Type B pancreatic cell (in vitro differentiated cells): ENCODE measurements around the gene FCHO2. TPM values are rescaled to one million over a fixed set of nuclear protein-coding genes. Genes with fewer than 3 reads are reported as not detected.
"Not testable (repeated sequence)": the region's sequence is repeated elsewhere in the genome, so short reads cannot be mapped to it uniquely, and the experiment has no call there.

ENCODE experiments used
- DNase-seq: peaks from one replicate; pipeline ENCODE4 v3.0.0; 2021; ENCODE audit warnings: mixed read lengths; ENCODE audit not compliant: unreplicated experiment; ENCODE audit errors: extremely low spot score
- H3K27ac Mint-ChIP-seq: 2 replicates; pipeline ENCODE4 v1.8.0; 2021; ENCODE audit warnings: mild to moderate bottlenecking, mixed read lengths
- H3K27me3 Mint-ChIP-seq: 2 replicates; pipeline ENCODE4 v1.8.0; 2021; ENCODE audit warnings: mixed read lengths
- H3K36me3 Mint-ChIP-seq: 2 replicates; pipeline ENCODE4 v1.8.0; 2021; ENCODE audit warnings: mixed read lengths
- H3K4me1 Mint-ChIP-seq: one replicate; pipeline ENCODE4 v1.8.0; 2021; ENCODE audit warnings: mixed read lengths; ENCODE audit not compliant: unreplicated experiment
- H3K4me3 Mint-ChIP-seq: 2 replicates; pipeline ENCODE4 v1.8.0; 2021; ENCODE audit warnings: mild to moderate bottlenecking, mixed read lengths
- H3K9me3 Mint-ChIP-seq: 2 replicates; pipeline ENCODE4 v1.8.0; 2021; ENCODE audit warnings: mixed read lengths
- total RNA-seq: library from RNA; stranded (reverse); gene quantifications from 2 replicates; pipeline ENCODE4 v1.2.1, GENCODE V29; 2021; ENCODE audit warnings: low replicate concordance
- TF ChIP-seq, protein P1 (sequence below): fragments of 200-600 bp; sonication (generic); conservative IDR thresholded peaks from 2 replicates; pipeline ENCODE4 v1.5.0; 2021; ENCODE audit warnings: antibody characterized with exemption, mild to moderate bottlenecking

The FCHO2 gene
- total RNA-seq, 1 donor from 2014 or later, result 22.8 TPM

DNA sequence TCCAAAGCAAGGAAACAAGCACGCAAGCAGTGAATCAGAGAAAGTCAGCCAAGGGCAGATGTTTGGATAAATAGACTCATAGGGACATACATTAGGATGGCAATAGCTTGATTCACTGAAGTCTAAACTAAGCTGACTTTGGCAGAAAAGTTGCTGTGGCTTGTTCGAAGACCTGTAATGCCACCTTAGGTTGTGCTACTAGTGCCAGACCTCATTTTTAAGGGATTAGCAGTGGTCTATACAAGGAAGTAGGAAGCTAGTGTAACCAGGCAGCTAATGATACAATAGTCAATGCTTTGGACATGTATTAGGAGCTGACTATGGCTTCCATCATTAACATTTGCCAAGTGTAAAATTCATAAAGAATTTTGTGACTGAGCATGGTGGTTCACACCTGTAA lies 63.1 kb downstream of the FCHO2 start:
- Mint-ChIP-seq H3K4me3 (no peak overlapping the region), H3K4me1 (no peaks in the 10 kb centered on the region), H3K9me3 (no peaks in the 10 kb centered on the region), H3K27ac (no peak overlapping the region), H3K36me3 (peaks cover 21% of the 10 kb centered on the region), H3K27me3 (no peaks in the 10 kb centered on the region)
- TF ChIP-seq, protein P1, sequence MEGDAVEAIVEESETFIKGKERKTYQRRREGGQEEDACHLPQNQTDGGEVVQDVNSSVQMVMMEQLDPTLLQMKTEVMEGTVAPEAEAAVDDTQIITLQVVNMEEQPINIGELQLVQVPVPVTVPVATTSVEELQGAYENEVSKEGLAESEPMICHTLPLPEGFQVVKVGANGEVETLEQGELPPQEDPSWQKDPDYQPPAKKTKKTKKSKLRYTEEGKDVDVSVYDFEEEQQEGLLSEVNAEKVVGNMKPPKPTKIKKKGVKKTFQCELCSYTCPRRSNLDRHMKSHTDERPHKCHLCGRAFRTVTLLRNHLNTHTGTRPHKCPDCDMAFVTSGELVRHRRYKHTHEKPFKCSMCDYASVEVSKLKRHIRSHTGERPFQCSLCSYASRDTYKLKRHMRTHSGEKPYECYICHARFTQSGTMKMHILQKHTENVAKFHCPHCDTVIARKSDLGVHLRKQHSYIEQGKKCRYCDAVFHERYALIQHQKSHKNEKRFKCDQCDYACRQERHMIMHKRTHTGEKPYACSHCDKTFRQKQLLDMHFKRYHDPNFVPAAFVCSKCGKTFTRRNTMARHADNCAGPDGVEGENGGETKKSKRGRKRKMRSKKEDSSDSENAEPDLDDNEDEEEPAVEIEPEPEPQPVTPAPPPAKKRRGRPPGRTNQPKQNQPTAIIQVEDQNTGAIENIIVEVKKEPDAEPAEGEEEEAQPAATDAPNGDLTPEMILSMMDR, result no peak
- no peak for DNase-seq

GRCh38 chr5:73019766-73020165 lies 63.9 kb downstream of the FCHO2 start:
- TF ChIP-seq, protein P1, result no peak
- no peaks in the 10 kb centered on the region for H3K9me3 Mint-ChIP-seq
- H3K4me3 Mint-ChIP-seq, result no peak overlapping the region
- H3K4me1 Mint-ChIP-seq, result no peaks in the 10 kb centered on the region
- no peak for DNase-seq
- H3K27ac Mint-ChIP-seq, result no peak overlapping the region
- H3K27me3 Mint-ChIP-seq, result no peaks in the 10 kb centered on the region
- H3K36me3 Mint-ChIP-seq, result peaks cover 22% of the 10 kb centered on the region

DNA sequence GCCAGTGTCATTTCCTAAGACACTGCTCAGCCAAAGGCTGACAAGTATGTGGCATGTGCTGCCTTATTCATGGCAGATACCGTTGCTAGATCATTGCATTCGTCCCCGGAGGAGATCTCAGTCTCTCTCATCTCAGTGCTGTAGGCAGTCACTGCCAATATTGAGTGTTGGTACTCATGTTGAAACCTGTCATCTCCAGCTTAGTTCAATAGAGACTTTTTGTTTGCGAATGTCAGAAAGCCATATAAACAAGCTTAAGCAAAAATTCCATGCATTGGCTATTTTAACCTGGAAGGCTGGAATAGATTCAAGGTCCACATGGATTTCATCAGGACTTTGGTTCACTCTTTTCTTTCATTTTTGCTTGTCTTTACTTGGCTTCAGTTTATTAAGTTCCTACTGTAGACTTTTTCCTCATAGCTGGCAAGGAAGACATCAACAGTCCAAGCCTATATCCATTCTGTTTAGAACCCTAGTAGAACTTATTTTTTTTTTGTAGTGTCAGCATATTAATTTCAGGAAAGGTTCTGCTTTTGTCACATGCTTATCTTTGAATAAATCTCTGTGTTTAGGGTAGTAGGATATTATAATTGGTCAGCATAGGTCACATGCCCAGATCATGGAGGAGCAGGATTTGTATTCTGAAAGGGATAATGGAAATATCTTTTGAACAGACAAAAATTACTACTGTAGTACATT lies 66.8 kb downstream of the FCHO2 start:
- no peak for DNase-seq
- Mint-ChIP-seq H3K4me1 (no peaks in the 10 kb centered on the region), H3K36me3 (peaks cover 29% of the 10 kb centered on the region), H3K27ac (no peak overlapping the region), H3K9me3 (no peaks in the 10 kb centered on the region), H3K27me3 (no peaks in the 10 kb centered on the region), H3K4me3 (no peak overlapping the region)
- TF ChIP-seq, protein P1, result no peak

DNA sequence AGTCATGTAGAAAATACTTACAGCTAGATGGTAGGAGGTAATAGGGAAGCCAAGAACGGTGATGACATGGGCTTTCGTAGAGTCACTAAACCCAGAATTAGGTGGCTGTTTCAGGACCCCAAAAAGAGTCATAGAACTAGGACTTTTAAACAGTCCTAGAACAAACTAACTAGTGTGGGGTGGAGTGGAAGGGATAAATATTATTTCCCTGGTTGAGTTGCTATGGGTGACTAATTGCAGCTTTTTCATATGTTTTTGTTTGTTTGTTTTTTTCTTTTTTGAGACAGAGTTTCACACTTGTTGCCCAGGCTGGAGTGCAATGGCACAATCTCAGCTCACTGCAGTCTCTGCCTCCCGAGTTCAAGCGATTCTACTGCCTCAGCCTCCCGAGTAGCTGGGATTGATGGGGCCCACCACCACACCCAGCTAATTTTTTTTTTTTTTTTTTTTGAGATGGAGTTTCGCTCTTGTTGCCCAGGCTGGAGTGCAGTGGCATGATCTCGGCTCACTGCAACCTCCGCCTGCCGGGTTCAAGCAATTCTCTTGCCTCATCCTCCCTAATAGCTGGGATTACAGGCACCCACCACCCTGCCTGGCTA lies 69.2 kb downstream of the FCHO2 start:
- H3K4me1 Mint-ChIP-seq, H3K27ac Mint-ChIP-seq, DNase-seq, H3K27me3 Mint-ChIP-seq, H3K4me3 Mint-ChIP-seq, H3K9me3 Mint-ChIP-seq: not testable (repeated sequence)
- peaks cover 28% of the 10 kb centered on the region for H3K36me3 Mint-ChIP-seq

DNA sequence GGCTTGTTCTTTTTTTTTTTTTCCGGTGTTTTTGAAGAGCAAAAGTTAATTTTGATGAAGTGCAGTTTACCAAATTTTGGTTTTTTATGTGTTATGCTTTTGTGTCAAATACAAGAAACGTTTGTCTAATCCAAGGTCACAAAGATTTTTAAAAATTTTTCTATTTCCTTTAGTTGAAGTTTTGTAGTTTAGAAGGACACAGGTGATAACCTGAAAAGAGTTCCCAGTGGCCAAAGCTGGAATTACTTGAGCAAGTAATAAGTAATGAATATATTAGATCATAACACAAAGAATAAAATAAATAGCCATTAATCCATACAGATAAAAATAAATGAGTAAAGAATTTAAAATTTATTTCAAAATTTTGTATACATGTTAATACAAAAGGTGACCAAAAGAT lies 71.5 kb downstream of the FCHO2 start:
- H3K4me1 Mint-ChIP-seq, result peaks cover 14% of the 10 kb centered on the region
- H3K27me3 Mint-ChIP-seq, result no peaks in the 10 kb centered on the region
- peaks cover 19% of the 10 kb centered on the region for H3K36me3 Mint-ChIP-seq
- no peak overlapping the region for H3K27ac Mint-ChIP-seq
- TF ChIP-seq, protein P1, result peak; percentile 68
- H3K9me3 Mint-ChIP-seq, result no peaks in the 10 kb centered on the region
- no peak overlapping the region for H3K4me3 Mint-ChIP-seq
- no peak for DNase-seq

DNA sequence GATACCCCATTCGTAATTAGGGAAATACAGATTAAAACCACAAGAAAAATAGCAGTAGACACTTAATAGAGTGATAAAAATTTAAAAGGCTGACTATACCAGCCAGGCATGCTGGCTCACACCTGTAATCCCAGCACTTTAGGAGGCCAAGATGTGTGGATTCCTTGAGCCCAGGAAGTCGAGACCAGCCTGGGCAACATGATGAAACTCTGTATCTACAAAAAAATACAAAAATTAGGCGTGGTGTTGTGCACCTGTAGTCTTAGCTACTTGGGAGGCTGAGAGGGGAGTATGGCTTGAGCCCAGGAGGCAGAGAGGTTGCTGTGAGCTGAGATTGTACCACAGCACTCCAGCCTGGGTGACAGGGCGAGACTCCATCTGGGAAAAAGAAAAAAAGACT lies 72.0 kb downstream of the FCHO2 start:
- Mint-ChIP-seq H3K4me3 (no peak overlapping the region), H3K9me3 (no peaks in the 10 kb centered on the region), H3K27ac (no peak overlapping the region), H3K27me3 (no peaks in the 10 kb centered on the region), H3K4me1 (peaks cover 14% of the 10 kb centered on the region), H3K36me3 (peaks cover 18% of the 10 kb centered on the region)
- DNase-seq, result no peak
- TF ChIP-seq, protein P1, result no peak
